Spleen (tissue), 7 donors: ENCODE data around the gene COL4A1.

Experiments
- POLR2A ChIP-seq, 3 donors: fragments of 450-650 bp; IDR thresholded peaks; one replicate each; pipeline ENCODE4 v1.5.1; 2017; ENCODE audit warnings: antibody characterized with exemption in 3 of 3, mild to moderate bottlenecking in 1 of 3
- POLR2AphosphoS5 ChIP-seq, 3 donors: sonication (generic); formaldehyde crosslinking; IDR thresholded peaks; one replicate each; pipeline ENCODE4 v1.5.1; 2017; ENCODE audit warnings: antibody characterized with exemption in 3 of 3
- TF ChIP-seq, protein P1 (sequence below), 11 experiments: fragments of 200-600 bp in 7 of 11; fragments of 450-650 bp in 4 of 11; sonication (generic) in 4 of 11; IDR thresholded peaks in 8 of 11; conservative IDR thresholded peaks in 3 of 11; 1 replicate in 7 of 11; 2 replicates in 4 of 11; pipeline versions ENCODE4 v1.4.0 to v1.8.0; 2016 to 2021; ENCODE audit warnings: antibody characterized with exemption in 11 of 11, inconsistent platforms in 4 of 11, mild to moderate bottlenecking in 1 of 11
- donor health status: DM: no; HTN: no; CAD: no; lungs with moderate emphysema.
- donor health status: DM: no; HTN: no; CAD: no.
- donor health status: DM: no; HTN: no; CAD: no.

DNA sequence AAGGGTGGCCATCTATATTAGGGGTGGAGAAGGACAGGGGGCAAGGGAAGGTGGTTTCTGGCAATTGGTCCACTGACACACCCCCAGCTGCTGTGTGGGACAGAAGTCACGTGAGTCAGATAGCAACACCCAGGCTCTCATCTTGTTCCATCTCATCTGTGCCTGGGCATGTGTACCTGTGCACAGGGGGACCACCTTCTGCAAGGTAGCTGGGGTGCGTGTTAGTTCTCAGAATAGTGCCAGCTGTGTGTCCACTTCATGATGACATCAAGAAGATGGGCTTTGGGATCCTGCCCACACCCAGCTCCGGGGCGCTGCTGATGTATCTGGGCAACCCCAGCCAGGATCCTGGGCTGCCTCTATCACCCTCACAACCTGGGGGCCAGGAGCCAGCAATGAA lies 38.7 kb upstream of the COL4A1 start:
- TF ChIP-seq, protein P1, sequence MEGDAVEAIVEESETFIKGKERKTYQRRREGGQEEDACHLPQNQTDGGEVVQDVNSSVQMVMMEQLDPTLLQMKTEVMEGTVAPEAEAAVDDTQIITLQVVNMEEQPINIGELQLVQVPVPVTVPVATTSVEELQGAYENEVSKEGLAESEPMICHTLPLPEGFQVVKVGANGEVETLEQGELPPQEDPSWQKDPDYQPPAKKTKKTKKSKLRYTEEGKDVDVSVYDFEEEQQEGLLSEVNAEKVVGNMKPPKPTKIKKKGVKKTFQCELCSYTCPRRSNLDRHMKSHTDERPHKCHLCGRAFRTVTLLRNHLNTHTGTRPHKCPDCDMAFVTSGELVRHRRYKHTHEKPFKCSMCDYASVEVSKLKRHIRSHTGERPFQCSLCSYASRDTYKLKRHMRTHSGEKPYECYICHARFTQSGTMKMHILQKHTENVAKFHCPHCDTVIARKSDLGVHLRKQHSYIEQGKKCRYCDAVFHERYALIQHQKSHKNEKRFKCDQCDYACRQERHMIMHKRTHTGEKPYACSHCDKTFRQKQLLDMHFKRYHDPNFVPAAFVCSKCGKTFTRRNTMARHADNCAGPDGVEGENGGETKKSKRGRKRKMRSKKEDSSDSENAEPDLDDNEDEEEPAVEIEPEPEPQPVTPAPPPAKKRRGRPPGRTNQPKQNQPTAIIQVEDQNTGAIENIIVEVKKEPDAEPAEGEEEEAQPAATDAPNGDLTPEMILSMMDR (IDR thresholded peaks at IDR 0.05 in 8 of 11, conservative IDR thresholded peaks at IDR 0.05 in 3 of 11), result no peak
- TF ChIP-seq POLR2A (IDR thresholded peaks at IDR 0.05) (no peak), POLR2AphosphoS5 (IDR thresholded peaks at IDR 0.05) (no peak)
